GM18867 (cell line): Measurements from ENCODE around the gene MFSD12.

Source experiments
- ATAC-seq: cut with Tn5 transposase; IDR thresholded peaks from one replicate; pipeline ENCODE4 v1.9.1; 2021; ENCODE audit warnings: mild to moderate bottlenecking, moderate library complexity; ENCODE audit not compliant: unreplicated experiment

MFSD12 gene

DNA sequence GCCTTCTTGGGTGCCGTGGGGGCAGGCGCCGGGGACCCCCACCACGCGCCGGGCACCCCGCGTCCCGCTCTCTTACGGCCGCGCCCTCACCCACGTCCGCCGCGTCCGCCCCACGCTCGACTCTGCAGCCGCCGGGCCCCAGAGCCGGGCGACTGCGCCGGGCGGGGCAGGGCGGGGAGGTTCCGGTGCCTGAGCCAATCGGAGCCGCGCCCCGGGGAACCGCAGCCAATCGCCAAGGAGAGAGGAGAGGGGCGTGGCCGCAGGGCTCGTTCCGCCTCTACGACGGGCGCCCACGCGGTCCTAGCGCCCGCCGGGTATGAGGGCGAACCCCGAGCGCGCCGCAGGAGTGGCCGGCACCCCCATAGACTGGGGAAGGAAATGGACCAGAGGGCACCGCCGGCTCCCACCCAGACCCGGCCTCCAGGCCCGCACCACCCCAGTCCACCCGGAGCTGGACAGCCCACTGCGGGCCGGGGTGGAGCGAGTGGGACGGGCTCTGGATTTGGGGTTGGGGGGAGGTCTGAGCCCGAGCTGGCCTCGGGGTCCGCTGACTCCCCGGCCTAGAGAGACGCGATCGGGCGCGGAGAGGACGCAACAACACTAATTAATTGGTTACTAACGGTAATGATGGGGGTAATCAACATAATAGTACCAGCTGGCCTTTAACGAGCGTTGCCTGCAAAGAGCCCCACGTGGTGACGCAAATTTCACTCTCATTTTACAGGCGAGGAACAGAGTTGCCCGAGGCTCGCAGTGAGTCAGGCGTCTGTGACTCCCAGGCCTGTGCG, at the start of gene MFSD12:
Gene MFSD12 (minus strand): TSS at position 126 of the 788 bp plus-strand sequence. CDS start 183 bp downstream, outside the sequence.
- peak; percentile 79 for ATAC-seq

DNA sequence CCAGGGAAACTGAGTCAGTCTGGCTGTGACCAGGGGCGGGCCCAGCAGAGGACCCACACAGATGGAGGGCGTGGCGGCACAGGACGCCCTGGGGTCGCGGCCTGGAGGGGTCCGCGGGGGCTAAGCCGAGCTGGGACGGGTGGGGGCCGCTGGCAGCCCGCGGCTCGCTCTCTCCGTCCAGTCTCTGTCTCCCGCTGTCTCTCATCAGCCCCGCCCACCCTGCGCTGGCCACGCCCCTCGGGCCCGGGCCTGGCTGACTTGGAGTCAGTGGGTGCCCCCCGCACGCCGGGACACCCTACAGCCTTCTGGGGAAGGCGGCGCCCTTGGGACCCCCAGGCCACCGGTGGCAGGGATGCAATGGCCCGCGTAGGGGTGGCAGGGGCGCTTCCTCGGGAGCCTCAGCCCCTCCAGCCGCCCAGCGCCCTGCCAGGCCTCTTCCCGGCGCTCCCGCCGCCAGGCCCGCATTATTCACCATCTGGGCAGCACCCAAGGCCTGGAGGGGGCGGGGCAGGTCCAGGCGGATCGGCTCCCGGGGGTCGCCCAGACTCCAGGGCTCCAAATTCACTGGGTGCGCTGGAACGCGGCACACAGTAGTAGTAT, 49.4 kb upstream of the MFSD12 start, which contains the start of gene TBXA2R:
Gene TBXA2R (minus strand): TSS at position 186 of the 600 bp plus-strand sequence. CDS start 6,241 bp downstream, outside the sequence.
- ATAC-seq: no peak

DNA sequence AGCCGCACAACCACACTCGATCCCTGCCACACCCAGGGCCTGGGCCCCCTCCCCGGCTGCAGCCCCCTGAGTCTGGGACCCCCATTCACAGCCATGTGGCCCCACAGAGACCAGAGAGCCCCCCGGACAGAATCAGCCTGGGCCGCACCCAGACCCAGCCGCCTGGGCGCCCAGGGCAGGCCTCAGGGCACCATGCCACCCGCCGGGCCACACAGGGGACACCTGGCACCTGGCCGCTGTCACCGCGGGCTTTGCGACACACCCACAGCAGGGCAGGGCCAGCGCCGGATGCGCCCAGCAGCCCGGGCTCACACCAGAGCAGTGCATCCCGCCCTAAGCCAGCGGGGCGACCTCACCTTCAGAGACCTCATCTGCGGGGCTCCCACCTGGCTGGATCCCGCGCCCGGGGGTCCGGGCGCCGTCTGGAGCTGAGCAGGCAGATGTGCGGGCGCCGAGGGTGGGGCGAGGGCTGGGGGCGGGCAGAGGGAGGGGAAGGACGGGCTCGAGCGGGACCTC, 48.8 kb upstream of the MFSD12 start:
- ATAC-seq: no peak

DNA sequence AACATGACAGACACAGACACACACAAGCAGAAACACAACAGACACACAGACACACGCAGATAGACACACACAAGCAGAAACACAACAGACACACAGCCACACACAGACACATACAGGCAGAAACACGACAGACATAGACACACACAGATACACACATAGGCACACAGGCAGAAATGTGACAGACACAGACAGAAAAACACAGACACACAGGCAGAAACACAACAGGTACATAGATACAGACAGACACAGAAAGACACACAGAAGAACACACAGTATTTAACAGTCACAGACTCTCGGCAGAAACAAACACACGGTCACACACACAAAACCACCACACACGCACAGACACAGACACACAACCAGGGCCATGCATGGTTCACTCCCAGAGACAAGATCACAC, 48.4 kb upstream of the MFSD12 start:
- no peak for ATAC-seq

DNA sequence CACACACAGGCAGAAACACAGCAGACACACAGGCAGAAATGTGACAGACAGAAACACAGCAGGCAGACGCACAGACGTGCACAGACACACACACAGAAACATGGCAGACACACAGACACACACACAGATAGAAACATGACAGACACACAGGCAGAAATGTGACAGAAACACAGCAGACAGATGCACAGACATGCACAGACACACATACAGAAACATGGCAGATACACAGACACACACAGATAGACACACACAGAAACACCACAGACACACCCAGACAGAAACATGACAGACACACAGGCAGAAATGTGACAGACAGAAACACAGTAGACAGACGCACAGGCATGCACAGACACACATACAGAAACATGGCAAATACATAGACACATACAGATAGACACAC, 48.0 kb upstream of the MFSD12 start:
- ATAC-seq: no peak

DNA sequence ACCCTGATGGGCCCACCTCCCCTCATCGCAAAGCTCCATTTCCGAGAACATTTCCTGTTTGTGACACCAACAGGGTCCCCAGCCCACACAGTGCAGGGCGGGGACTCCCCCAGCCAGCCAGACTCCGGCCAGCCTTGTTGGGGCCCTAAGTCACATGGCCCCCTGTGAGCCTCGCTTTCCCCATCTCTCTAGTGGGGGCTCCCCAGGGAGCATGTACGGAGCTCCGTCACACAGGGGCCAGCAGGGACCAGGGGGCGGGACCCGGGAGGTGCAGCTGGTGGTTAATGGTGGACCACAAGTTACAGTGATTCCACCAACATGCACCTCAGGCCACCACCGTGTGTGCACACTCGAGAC, 47.6 kb upstream of the MFSD12 start:
- no peak for ATAC-seq

DNA sequence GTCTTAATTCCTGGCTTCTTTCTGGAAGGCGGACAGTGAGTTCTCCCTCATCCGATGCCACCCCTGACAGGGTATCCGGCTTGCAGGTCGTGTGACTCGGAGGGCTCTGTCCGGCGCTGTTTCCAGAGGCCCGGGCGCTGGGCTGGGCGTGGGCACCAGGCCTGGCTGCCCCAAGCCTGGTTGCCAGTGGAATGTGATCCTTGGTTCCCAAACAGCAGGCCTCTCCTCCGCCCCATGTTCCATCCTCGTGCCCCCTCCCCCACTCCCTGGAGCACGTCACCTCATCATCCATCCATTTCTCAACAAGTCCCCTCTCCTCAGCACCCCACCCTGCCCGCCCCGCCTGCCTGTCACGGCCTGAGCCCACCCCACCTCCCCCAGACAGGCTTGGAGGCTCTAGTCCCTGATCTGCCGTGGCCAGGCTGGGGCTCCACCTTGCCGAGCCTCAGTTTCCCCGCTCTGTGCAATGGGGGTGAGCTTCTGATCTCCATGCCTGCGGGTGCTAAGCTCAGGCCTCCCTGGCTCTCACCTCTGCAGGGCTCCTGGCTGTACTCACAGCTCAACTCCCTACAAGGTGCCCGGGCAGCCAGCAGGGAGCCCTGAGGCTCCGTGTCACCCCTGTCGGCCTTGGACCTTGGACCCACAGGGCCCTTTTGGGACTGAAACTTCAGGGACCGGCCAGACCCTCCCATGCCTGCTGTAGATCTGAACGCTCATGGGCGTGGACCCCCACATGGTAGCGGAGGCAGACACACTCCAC, 47.0 kb upstream of the MFSD12 start:
- ATAC-seq: no peak

DNA sequence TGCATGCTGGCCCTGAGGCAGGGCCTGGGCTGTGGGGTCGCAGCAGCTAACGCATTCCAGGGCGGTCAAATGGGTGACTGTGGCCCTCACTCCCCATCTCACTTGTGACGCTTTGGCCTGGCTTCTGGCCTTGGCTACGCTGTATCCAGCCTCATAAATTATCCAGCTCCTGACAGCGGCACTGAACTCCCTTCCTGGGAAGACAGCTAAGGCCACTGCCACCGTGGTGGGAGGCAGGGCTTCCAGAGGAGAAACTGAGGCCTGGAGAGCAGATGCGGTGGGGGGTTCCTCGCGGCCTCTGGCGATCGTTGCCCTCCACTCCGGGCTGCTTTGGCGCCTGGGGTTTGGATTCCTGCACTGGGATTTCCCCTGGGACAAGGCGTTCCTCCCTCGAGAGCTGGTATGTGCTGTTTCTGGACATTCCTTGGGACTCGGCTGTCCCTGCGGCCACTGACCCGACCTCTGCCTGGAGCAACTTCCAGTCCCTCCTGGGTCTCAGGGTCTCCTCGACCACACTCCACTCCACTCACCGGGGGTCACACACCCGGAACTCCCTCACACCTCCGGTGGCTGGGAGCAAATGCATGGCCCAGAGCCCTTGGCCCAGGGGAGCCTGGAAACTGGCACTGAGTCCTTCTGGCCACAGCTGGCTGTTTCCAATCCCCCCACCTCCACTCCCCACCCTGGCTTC, 45.9 kb upstream of the MFSD12 start:
- no peak for ATAC-seq

DNA sequence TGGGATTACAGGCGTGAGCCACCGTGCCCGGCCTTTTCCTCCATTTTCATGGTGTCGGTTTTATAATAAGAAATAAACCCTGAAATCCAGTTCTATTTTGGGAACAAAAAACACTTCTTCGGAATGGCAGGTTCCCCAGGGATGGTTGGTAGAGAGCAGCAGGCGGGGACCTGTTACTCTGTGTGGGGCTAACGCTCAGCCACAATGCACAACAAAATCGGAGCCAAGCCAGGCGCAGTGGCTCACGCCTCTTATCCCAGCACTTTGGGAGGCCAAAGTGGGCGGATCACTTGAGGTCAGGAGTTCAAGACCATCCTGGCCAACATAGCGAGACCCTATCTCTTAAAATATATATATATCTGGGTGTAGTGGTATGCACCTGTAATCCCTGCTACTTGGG, 43.6 kb upstream of the MFSD12 start:
- ATAC-seq: no peak

DNA sequence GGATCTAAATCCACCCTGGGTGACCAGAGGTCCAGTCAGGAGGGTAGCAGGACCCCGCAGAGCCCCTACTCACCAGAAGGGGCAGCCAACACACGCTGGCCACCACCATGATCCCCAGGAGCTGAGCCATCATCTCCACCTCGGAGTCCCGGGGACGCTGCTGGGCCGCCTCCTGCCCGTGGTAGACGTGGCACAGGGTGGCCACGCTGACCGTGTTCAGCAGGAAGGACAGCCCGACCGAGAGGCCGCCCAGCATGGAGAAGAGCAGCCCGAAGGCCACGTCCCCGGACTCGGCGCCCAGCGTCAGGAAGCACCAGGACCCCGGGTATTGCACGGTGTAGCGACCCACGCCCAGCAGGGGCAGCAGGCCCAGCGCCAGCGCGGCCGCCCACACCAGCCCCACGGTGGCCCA, 42.4 kb upstream of the MFSD12 start:
- ATAC-seq: no peak

DNA sequence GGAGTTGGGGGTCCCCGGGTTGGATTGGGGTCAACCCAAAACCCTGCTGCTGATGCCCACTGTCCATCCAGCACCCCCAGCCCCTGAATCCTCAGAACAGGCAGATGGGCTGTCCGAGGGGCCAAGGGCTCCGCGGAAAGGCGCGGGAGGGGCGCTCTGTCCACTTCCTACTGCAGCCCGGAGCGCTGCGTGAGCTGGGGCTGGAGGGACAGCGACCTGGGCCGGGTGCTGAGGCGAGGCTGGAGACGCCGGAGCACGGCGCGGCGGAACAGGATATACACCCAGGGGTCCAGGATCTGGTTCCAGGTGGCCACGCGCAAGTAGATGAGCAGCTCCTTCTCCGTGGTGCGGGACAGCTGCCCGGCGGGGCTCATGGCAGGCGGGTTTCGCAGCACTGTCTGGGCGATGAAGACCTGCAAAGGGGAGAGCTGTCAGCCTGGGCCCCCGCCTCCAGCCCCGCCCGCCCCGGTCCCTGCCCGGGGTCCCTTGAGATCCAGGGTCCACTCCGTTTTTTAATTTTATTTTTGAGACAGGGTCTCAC, 38.2 kb upstream of the MFSD12 start:
- ATAC-seq: no peak

DNA sequence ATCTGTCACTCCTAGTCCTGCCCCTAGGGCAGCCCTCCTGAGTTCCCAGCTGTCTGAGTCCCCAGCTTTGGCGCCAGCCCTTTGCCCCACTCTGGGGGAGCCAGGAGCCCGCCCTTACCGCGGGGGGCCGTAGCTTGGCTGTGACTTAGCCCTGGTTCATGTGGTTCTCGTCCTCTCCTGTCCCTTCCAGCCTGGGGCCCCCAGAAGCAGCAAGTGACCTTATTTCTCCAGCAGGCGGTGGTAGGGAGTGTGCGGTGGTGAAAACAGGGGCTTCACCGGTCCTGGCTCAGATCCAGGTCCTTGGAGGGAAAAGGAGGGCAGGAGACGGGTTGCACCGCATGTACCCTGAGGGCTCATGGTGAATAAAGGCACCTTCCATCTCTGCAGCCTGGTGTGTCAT, 35.8 kb upstream of the MFSD12 start:
- no peak for ATAC-seq

DNA sequence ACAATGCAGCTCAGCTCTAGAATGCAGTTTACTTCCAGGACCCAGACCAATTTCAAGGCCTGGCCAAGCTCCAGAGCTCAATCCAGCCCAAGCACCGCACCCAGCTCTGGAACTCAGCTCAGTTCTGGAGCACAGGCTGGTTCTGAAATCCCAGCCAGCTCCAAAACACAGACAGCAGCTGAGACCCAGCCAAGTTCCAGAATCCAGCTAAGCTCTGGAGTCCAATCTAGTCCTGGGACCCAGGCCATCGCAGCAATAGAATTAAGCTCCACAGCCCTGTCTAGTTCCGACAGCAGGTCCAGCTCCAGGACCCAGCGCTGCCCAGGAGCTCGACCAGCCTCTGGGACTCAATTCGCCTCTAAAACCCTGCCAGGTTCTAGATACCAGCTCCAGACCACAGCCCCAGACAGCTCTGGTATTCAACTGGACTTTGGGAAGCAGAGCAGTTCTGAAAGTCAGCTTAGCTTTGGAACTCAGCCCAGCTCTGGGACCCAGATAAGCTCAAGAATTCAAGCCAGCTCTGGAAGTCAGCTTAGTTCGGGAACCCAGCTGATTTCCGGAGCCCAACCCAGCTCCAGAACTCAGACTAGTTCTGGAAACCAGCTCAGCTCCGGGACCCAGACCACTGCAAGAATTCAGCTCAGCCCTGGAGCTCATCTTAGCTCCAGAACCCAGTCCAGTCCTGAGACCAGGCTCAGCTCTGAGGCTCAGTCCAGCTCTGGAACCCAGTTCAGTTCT, 34.7 kb upstream of the MFSD12 start:
- ATAC-seq: no peak

DNA sequence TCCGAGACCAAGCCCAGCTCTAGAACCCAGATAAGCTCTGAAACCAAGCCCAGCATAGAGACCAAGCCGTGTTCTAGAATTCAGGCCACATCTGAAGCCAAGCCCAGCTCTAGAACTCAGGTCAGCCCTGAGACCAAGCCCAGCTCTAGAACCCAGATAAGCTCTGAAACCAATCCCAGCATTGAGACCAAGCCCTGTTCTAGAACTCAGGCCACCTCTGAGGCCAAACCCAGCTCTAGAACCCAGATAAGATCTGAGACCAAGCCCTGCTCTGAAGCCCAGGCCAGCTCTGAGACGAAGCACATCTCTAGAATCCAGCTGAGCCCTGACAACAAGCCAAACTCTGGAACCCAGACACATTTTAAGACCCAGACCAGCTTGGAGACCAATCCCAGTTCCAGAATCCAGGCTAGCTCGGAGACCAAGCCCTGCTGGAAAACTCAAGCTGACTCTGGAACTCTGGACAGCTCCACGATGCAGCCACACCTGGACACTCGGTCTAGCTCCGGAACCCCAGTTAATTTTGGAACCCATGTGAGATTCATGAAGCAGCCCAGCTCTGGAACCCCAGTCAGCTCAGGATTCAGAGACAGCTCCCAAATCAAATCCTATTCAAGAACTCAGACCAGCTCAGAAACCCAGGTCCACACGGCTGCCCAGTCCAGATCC, 33.7 kb upstream of the MFSD12 start:
- no peak for ATAC-seq

DNA sequence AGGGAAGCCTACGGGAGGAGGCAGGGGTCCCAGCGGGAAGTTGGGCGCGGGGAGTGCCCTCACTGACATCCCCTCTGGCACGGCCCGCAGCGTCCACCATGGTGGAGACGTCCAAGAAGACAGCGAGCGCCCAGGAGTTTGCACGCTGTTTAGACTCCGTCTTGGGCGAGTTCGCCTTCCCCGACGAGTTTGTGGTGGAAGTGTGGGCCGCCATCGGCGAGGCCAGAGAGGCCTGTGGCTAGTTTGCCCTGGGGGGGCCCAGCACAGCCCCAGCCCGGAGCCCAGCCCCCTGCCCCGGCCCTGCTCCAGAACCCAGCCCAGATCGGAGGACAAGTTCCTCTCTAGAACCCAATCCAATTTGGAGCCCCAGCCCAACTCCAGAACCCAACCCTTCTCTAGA, 32.6 kb upstream of the MFSD12 start:
- no peak for ATAC-seq

DNA sequence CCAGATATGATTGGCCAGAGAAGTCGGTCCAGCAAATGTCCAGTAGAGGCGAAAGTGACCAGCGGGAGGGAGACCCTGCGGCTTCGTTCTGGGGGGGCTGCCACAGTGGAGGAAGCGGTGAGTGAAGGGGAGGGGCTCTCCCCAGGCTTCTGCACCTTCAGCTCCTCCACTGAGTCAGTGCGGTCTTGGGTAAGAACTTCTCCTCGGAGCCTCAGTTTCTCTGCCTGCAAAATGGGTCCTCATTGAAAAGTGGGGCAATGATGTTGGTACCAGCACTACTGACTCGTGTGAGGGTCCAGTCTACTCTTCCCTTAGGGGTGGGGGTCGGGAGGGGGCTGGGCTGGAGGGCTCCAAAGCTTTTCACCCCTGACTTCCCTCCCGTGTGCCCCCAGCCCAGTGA, 32.1 kb upstream of the MFSD12 start:
- no peak for ATAC-seq

DNA sequence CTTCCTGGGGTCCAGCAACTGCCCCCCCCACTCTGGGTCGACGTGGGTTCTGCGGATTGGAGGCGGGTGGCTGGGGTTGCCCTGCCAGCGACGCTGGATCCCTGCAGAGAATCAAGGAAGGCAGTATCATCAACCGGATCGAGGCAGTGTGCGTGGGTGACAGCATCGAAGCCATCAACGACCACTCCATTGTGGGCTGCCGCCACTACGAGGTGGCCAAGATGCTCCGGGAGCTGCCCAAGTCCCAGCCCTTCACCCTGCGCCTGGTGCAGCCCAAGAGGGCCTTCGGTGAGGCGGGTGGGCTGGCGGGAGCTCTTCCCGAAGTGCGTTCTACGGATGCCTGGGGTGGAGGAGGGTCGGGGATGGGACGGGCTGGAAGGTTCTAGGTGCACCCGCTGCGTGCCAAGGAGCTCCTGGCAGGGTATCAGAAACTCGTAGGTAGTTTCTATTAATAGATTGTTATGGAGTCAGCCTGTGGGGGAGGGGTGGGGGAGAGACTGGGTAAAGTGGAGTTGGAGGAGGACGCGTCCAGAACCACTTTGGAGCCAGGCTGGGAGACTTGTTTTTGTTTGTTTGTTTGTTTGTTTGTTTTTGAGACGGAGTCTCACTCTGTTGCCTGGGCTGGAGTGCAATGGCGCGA, 29.4 kb upstream of the MFSD12 start:
- ATAC-seq: no peak

DNA sequence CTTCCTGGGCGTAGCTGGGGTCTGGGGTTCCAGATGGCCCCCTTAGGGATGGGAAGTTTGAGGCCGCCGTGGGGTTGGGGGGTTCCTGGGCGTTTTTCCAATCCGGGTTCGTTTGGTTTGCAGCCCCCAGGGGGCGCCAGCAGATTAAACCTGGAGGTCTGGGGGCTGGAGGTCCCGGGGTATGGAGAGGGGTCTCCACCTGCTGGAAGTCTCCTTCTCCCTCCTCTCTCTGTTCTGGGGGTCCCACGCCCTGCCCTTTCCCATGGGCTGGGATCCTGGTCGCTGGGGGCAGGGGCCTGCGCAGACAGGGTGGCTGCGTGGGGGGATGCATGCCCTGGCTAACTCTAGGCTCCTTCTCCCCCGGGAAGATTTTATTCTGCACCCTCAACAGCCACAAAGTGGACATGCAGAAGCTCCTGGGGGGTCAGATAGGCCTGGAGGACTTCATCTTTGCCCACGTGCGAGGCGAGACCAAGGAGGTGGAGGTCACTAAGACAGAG, 28.8 kb upstream of the MFSD12 start:
- ATAC-seq: no peak
